Esophagus squamous epithelium (tissue), 5 donors: ENCODE results near the gene IFT57. TPM values are rescaled to one million over a fixed set of nuclear protein-coding genes. Genes with fewer than 3 reads are reported as not detected.

Experiments used
- DNase-seq: peaks from one replicate; lab custom pipeline; 2025; lab: John Stamatoyannopoulos, UW
- H3K27ac ChIP-seq, 4 donors: fragments of 200-600 bp; sonication (generic); one replicate each; pipeline ENCODE4 v1.5.1; 2016 to 2019; ENCODE audit warnings: mild to moderate bottlenecking in 1 of 4
- H3K27me3 ChIP-seq, 4 donors: fragments of 200-600 bp; sonication (generic); 1 replicate in 3 of 4; 2 replicates in 1 of 4; pipeline versions ENCODE4 v1.5.1 to v1.6.0; 2017 to 2021; ENCODE audit warnings: antibody characterized with exemption in 1 of 4
- H3K36me3 ChIP-seq, 3 donors: fragments of 200-600 bp; sonication (generic); one replicate each; pipeline ENCODE4 v1.5.1; 2016 to 2019
- H3K4me1 ChIP-seq, 3 donors: fragments of 200-600 bp; sonication (generic); one replicate each; pipeline ENCODE4 v1.5.1; 2017 to 2019
- H3K4me3 ChIP-seq, 4 donors: fragments of 200-600 bp; sonication (generic); 1 replicate in 3 of 4; 2 replicates in 1 of 4; pipeline ENCODE4 v1.5.1; 2016 to 2019; ENCODE audit warnings: mild to moderate bottlenecking in 2 of 4, moderate library complexity in 1 of 4
- H3K9me3 ChIP-seq, 3 donors: fragments of 200-600 bp; sonication (generic); one replicate each; pipeline ENCODE4 v1.5.1; 2016 to 2019
- POLR2A ChIP-seq, 4 donors: fragments of 450-650 bp; IDR thresholded peaks; one replicate each; pipeline ENCODE4 v1.6.1; 2017; ENCODE audit warnings: antibody characterized with exemption in 4 of 4, mild to moderate bottlenecking in 4 of 4, moderate library complexity in 3 of 4
- WGBS, 2 donors: methylation state at CpG; one replicate each; pipeline ENCODE4 v1.1.5; 2018; 5-methylcytosine and 5-hydroxymethylcytosine counted together
- intact Hi-C: fragments of 100-400 bp; cut with DNase I; formaldehyde crosslinking; loops from one replicate; pipeline ENCODE4 v1.15.0; 2022
- total RNA-seq, 4 donors: library from RNA; depleted of rRNA; stranded (reverse); fragments of >200 nt; gene quantifications; one replicate each; pipeline ENCODE4 v1.1.0, GENCODE V29; 2016
- TF ChIP-seq, protein P1 (sequence below), 6 experiments: fragments of 450-650 bp in 4 of 6; fragments of 200-600 bp in 2 of 6; sonication (generic) in 2 of 6; IDR thresholded peaks; one replicate each; pipeline ENCODE4 v1.5.1; 2016 to 2019; ENCODE audit warnings: antibody characterized with exemption in 6 of 6, mild to moderate bottlenecking in 4 of 6, moderate library complexity in 4 of 6
- donor health status: DM: yes; HTN: yes; CAD: no.

Gene IFT57
- total RNA-seq, 4 donors from 2014 or later, result 21.0 to 35.7 (median 23.9) TPM

DNA sequence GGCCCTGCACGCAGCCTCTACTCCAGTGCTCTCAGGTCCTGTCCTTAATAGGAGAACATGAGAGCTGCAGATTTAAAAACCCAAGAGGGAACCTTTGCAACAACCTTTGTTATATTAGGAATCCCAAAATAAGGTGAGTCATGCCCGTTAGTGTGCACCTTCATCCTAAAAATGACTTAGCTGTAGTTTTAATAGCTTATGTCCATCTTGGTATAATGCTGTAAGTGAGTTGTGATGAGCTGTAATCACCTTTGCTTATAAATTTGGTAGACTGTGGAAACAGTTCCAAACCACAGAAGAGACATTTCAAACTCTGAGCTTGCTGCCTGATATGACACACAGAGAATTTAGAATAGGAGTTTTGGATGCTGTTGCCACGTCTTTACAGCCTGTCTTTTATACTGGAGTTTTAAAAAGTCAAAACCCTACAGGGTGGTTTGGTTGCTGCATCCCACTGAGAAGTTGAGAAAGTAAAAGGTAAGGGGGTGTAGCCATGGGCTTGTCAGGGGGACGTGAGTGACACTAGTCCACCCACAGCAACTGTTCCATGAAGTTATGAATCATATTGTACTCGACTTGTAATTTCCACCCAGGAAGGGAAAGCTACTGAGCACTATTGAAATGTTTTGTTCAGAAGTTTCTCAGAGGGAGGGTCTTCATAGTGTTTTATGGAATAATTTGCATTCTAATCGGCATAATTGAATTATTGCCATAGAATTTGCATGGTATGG lies 104.0 kb downstream of the IFT57 start:
- TF ChIP-seq, protein P1, sequence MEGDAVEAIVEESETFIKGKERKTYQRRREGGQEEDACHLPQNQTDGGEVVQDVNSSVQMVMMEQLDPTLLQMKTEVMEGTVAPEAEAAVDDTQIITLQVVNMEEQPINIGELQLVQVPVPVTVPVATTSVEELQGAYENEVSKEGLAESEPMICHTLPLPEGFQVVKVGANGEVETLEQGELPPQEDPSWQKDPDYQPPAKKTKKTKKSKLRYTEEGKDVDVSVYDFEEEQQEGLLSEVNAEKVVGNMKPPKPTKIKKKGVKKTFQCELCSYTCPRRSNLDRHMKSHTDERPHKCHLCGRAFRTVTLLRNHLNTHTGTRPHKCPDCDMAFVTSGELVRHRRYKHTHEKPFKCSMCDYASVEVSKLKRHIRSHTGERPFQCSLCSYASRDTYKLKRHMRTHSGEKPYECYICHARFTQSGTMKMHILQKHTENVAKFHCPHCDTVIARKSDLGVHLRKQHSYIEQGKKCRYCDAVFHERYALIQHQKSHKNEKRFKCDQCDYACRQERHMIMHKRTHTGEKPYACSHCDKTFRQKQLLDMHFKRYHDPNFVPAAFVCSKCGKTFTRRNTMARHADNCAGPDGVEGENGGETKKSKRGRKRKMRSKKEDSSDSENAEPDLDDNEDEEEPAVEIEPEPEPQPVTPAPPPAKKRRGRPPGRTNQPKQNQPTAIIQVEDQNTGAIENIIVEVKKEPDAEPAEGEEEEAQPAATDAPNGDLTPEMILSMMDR (IDR thresholded peaks at IDR 0.05), result no peak
- TF ChIP-seq POLR2A (IDR thresholded peaks at IDR 0.05), result no peak
- H3K9me3 ChIP-seq, result no peaks in the 10 kb centered on the region
- intact Hi-C loops, result no loop called here
- H3K27me3 ChIP-seq, result no peaks in the 10 kb centered on the region
- 70 to 75% methylated on average over 6 of the region's 6 CpGs for WGBS, 2 donors
- no peak overlapping the region for H3K27ac ChIP-seq
- H3K36me3 ChIP-seq, result no peaks in the 10 kb centered on the region
- peaks cover 0 to 24% (median 2%) of the 10 kb centered on the region in 3 donors for H3K4me1 ChIP-seq
- H3K4me3 ChIP-seq, result no peak overlapping the region
- no peak for DNase-seq

DNA sequence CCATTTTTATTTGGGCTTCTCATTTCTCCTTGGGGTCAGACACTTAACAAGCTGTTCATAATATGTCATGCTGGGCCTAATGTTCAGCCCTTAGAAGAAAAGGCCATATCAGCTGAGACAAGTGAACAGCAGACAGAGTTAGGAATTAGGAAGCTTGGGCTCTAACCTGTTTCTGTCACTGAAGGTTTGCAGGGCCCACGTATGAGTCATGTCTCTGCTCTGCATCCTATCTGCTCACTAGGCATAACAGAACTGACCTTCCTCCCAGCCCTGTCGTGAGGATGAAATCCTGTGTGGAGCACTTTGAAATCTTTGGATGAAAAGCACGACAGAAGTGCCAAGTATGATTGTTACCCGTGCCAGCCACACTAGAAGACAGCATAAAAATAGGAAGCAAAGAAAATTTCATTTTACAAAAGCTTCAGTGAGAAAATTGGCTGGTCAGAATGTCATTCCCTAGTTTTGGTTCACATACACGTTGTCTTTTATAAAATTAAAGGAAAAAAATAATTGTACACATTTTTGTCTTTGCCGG lies 104.9 kb downstream of the IFT57 start:
- no peak for DNase-seq
- Histone ChIP-seq H3K4me1 (peaks cover 0 to 24% (median 2%) of the 10 kb centered on the region in 3 donors), H3K9me3 (no peaks in the 10 kb centered on the region), H3K4me3 (no peak overlapping the region), H3K27me3 (no peaks in the 10 kb centered on the region), H3K36me3 (no peaks in the 10 kb centered on the region), H3K27ac (no peak overlapping the region)
- 52 to 56% methylated on average over 6 of the region's 6 CpGs for WGBS, 2 donors
- intact Hi-C loops, result no loop called here
- TF ChIP-seq POLR2A (IDR thresholded peaks at IDR 0.05), result no peak
- TF ChIP-seq, protein P1 (IDR thresholded peaks at IDR 0.05), result no peak

DNA sequence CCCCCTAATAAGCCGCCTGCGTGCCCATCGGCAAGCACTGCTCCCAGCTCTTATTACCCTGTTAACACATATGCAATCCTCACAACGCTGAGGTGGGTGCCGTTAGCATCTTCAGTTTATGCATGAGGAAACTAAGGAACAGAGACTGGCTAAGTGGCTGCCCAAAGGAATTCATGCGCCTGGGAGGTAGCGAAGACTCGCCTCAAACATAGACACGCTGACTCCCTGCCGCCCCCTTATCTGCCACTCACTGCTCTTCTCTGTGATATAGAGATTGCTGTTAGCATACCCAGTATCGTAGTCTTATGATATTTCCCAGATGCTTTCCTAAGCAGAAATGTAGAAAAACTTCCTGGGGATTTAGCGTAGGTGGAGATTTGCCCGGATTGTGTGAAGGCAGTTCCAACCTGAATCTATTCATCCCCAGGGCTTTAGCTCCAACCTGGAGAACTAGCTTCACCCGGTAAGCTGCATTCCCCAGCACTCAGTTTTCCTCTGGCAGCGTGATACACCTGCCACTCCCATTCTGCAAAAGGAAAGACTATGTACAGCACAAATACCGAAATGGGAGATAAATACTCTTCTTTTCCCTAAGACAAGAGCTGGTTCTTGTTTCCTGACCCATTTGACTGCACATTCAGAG lies 107.7 kb downstream of the IFT57 start:
- Histone ChIP-seq H3K36me3 (no peaks in the 10 kb centered on the region), H3K4me1 (peaks cover 0 to 24% (median 2%) of the 10 kb centered on the region in 3 donors), H3K4me3 (no peak overlapping the region), H3K9me3 (no peaks in the 10 kb centered on the region), H3K27me3 (no peaks in the 10 kb centered on the region), H3K27ac (peak overlapping the region in 2 of 4 donors; percentile 43 to 49)
- WGBS, 2 donors, result 55 to 74% methylated on average over 11 to 13 of the region's 16 CpGs
- intact Hi-C loops, result no loop called here
- no peak for DNase-seq
- TF ChIP-seq, protein P1 (IDR thresholded peaks at IDR 0.05), result no peak
- no peak for TF ChIP-seq POLR2A (IDR thresholded peaks at IDR 0.05)

DNA sequence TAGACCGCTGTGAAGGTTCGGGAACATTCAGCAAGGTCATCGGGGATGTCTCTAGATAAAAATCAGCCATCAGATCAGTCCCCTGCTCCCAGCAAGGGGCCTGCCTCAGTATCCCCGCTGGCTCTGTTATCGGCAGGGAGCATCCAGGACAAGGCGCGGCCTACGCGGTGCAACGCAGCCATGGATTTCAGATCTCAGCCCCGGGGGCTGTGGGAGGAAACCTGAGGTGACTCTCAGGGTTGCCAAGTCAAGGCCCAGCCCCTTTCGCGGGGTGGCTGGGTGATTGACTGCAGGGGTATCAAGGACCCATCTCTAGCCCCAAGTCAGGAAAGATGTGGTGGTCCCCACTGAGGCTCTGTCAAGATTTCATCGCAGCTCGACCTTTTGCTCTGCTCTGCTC lies 108.2 kb downstream of the IFT57 start:
- DNase-seq, result no peak
- 90 to 96% methylated on average over 13 of the region's 15 CpGs for WGBS, 2 donors
- TF ChIP-seq, protein P1 (IDR thresholded peaks at IDR 0.05), result no peak
- TF ChIP-seq POLR2A (IDR thresholded peaks at IDR 0.05), result no peak

DNA sequence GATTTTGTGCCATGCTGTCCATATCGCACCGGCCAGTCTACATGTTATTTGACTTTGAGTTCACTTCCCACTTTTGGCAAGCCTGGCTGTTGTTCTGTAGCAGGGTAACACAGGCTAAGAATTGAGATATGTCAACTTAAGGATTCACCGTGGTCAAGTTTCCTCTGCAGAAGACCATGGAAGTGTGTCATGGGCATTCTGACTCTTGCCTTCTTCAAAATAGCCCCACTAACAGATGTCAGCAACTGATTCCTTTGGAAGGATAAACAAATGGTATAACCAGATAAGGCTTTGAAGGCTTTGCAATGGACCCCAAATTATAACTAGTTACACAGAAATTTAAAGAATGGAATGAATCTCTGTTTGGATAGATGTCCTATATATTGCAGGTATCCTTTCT lies 111.3 kb downstream of the IFT57 start:
- no peak for DNase-seq
- Histone ChIP-seq H3K9me3 (no peaks in the 10 kb centered on the region), H3K4me1 (peaks cover 0 to 17% (median 2%) of the 10 kb centered on the region in 3 donors), H3K27ac (no peak overlapping the region), H3K4me3 (no peak overlapping the region), H3K27me3 (no peaks in the 10 kb centered on the region), H3K36me3 (no peaks in the 10 kb centered on the region)
- TF ChIP-seq, protein P1 (IDR thresholded peaks at IDR 0.05), result no peak
- no peak for TF ChIP-seq POLR2A (IDR thresholded peaks at IDR 0.05)
- WGBS, 2 donors, result 77 to 80% methylated on average over 3 of the region's 3 CpGs
- intact Hi-C loops, result no loop called here

More for the DNA sequence above, 108.2 kb downstream of the IFT57 start:
- intact Hi-C loops, result no loop called here
- Histone ChIP-seq H3K27me3 (no peaks in the 10 kb centered on the region), H3K4me1 (peaks cover 0 to 24% (median 2%) of the 10 kb centered on the region in 3 donors), H3K27ac (peak overlapping the region in 2 of 4 donors; percentile 43 to 49), H3K4me3 (no peak overlapping the region), H3K36me3 (no peaks in the 10 kb centered on the region), H3K9me3 (no peaks in the 10 kb centered on the region)
